OCI-LY7 (cell line): ENCODE measurements around the gene TARS3. TPM values are rescaled to one million over a fixed set of nuclear protein-coding genes. Genes with fewer than 3 reads are reported as not detected.

Source experiments
- BruUV-seq: library from RNA; stranded (reverse); fragments of 400-500 nt; replicated peaks from 2 replicates; lab custom pipeline; 2021; lab: Mats Ljungman, UMichigan
- CTCF ChIA-PET: fragments of 300-600 bp; sonication (Branson Sonifier 250); formaldehyde crosslinking; loops from one replicate; lab custom pipeline; 2022; ENCODE audit warnings: antibody characterized with exemption; ENCODE audit not compliant: unreplicated experiment; lab: Charles Lee
- POLR2A ChIA-PET: fragments of 300-600 bp; sonication (Branson Sonifier 250); formaldehyde crosslinking; loops from one replicate; lab custom pipeline; 2022; ENCODE audit warnings: antibody characterized with exemption; lab: Charles Lee
- DNase-seq: peaks from one replicate; pipeline ENCODE4 v3.0.0-alpha.2; 2015; ENCODE audit warnings: low spot score
- H2AFZ ChIP-seq: fragments of 200-600 bp; sonication (generic), shearing (Covaris generic); 2 replicates; pipeline ENCODE4 v1.6.1; 2014; ENCODE audit warnings: mild to moderate bottlenecking, antibody characterized with exemption, low read length, moderate library complexity
- H3K27ac ChIP-seq: fragments of 200-600 bp; sonication (generic); 2 replicates; pipeline ENCODE4 v1.5.1; 2014; ENCODE audit warnings: mixed run types, low read depth, mild to moderate bottlenecking, moderate library complexity, low read length, inconsistent platforms; ENCODE audit not compliant: poor library complexity, severe bottlenecking
- H3K36me3 ChIP-seq: fragments of 200-600 bp; sonication (generic); 2 replicates; pipeline ENCODE4 v1.6.1; 2014; ENCODE audit warnings: mild to moderate bottlenecking, antibody characterized with exemption, low read length, moderate library complexity, mixed read lengths; ENCODE audit not compliant: insufficient read depth
- H3K4me1 ChIP-seq: fragments of 200-600 bp; sonication (generic); 2 replicates; pipeline ENCODE4 v1.5.1; 2014; ENCODE audit warnings: mild to moderate bottlenecking, low read length; ENCODE audit not compliant: insufficient read depth, poor library complexity, severe bottlenecking
- H3K4me2 ChIP-seq: fragments of 200-600 bp; sonication (generic); 2 replicates; pipeline ENCODE4 v1.6.1; 2014; ENCODE audit warnings: mild to moderate bottlenecking, low read length
- H3K4me3 ChIP-seq: fragments of 200-600 bp; sonication (generic); 2 replicates; pipeline ENCODE4 v1.5.1; 2014; ENCODE audit warnings: mild to moderate bottlenecking, low read depth, low read length; ENCODE audit not compliant: poor library complexity, severe bottlenecking
- H3K79me2 ChIP-seq: fragments of 200-600 bp; sonication (generic); 2 replicates; pipeline ENCODE4 v1.6.1; 2016; ENCODE audit warnings: low read depth, mild to moderate bottlenecking, low read length, moderate library complexity, mixed read lengths; ENCODE audit not compliant: insufficient read depth
- H3K9me2 ChIP-seq: fragments of 200-600 bp; sonication (generic); 2 replicates; pipeline ENCODE4 v1.6.1; 2016; ENCODE audit warnings: mild to moderate bottlenecking, low read length, mixed read lengths; ENCODE audit not compliant: insufficient read depth
- H3K9me3 ChIP-seq: fragments of 200-600 bp; sonication (generic); 2 replicates; pipeline ENCODE4 v1.6.1; 2014; ENCODE audit warnings: mild to moderate bottlenecking, mixed run types, low read length, mixed read lengths
- H4K20me1 ChIP-seq: fragments of 200-600 bp; sonication (generic); 2 replicates; pipeline ENCODE4 v1.6.1; 2014; ENCODE audit warnings: mild to moderate bottlenecking, antibody characterized with exemption, low read length, moderate library complexity, mixed read lengths; ENCODE audit not compliant: insufficient read depth
- EZH2phosphoT487 ChIP-seq: fragments of 200-600 bp; sonication (generic); IDR thresholded peaks from 2 replicates; pipeline ENCODE4 v1.6.1; 2018; ENCODE audit warnings: low read depth, borderline replicate concordance, mild to moderate bottlenecking, mixed run types, antibody characterized with exemption, low read length, moderate library complexity, mixed read lengths
- intact Hi-C: fragments of 100-400 bp; cut with micrococcal nuclease; formaldehyde crosslinking; loops from one replicate; pipeline ENCODE4 v1.10.0; 2022; ENCODE audit not compliant: unreplicated experiment
- total RNA-seq, 2 experiments: library from RNA; depleted of rRNA in 1 of 2; stranded (reverse); fragments of >200 nt in 1 of 2; shearing (Covaris generic) in 1 of 2; gene quantifications; 2 replicates each; pipeline ENCODE4 v1.2.3, GENCODE V29; 2014 to 2022
- TF ChIP-seq, protein P1 (sequence below): fragments of 200-600 bp; sonication (generic); conservative IDR thresholded peaks from 2 replicates; pipeline ENCODE4 v1.5.1; 2014; ENCODE audit warnings: mild to moderate bottlenecking, antibody characterized with exemption, low read length, moderate library complexity, mixed read lengths

Gene TARS3
- total RNA-seq, 2 experiments from 2014 or later: 7.1 to 11.0 TPM

DNA sequence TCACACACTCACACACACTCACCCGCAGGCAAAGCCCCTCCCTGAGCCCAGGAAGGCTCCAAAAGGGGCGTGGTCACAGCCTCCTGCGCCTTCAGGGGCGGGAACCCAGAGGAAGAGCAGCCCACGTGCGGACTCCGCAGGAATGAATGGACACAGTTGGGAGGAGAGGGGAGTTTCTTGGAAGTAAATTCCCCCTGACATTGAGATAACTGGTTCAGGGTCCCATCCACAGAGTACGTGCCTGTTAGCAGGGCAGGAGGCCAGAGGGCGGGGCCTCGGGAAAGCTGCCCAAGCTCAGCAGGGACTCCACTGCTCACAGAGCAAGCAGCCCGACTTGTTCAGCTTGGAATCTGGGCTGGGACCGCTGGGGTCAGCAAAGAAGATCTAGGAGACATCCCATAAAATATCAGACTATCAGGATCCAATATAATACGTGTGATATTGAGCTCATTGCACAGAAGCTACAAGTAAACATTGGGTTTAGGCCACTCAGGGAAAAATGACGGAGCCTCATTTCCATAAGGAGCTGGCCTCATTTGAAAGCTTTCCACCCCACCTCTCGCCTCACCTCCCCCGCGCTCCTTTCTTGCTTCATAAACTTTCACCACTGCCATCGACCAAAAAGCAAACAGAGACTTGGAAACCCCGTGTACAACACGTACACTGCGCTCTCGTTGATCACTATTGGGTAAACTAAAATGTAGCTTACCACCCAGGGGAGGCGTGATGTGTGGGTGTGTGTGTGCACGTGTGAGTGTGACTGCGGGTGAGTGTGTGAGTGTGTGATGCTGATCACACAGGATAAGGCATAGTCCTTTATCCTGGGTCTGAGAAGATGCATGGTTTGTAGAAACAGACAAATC is 108.1 kb downstream of the TARS3 start:
- TF ChIP-seq, protein P1, sequence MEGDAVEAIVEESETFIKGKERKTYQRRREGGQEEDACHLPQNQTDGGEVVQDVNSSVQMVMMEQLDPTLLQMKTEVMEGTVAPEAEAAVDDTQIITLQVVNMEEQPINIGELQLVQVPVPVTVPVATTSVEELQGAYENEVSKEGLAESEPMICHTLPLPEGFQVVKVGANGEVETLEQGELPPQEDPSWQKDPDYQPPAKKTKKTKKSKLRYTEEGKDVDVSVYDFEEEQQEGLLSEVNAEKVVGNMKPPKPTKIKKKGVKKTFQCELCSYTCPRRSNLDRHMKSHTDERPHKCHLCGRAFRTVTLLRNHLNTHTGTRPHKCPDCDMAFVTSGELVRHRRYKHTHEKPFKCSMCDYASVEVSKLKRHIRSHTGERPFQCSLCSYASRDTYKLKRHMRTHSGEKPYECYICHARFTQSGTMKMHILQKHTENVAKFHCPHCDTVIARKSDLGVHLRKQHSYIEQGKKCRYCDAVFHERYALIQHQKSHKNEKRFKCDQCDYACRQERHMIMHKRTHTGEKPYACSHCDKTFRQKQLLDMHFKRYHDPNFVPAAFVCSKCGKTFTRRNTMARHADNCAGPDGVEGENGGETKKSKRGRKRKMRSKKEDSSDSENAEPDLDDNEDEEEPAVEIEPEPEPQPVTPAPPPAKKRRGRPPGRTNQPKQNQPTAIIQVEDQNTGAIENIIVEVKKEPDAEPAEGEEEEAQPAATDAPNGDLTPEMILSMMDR: no peak
- TF ChIP-seq EZH2phosphoT487: no peak
- BruUV-seq: no TSS peak
- intact Hi-C loops: no loop called here
- no peaks in the 10 kb centered on the region for H3K79me2 ChIP-seq
- no peak overlapping the region for H2AFZ ChIP-seq
- no peaks in the 10 kb centered on the region for H3K9me2 ChIP-seq
- H3K36me3 ChIP-seq: no peaks in the 10 kb centered on the region
- POLR2A ChIA-PET: no interaction called here
- H3K27ac ChIP-seq: no peak overlapping the region
- H3K4me3 ChIP-seq: no peak overlapping the region
- H3K4me2 ChIP-seq: no peak overlapping the region
- no peaks in the 10 kb centered on the region for H4K20me1 ChIP-seq
- no peak for DNase-seq
- no peaks in the 10 kb centered on the region for H3K9me3 ChIP-seq
- H3K4me1 ChIP-seq: no peaks in the 10 kb centered on the region
- CTCF ChIA-PET: no interaction called here

DNA sequence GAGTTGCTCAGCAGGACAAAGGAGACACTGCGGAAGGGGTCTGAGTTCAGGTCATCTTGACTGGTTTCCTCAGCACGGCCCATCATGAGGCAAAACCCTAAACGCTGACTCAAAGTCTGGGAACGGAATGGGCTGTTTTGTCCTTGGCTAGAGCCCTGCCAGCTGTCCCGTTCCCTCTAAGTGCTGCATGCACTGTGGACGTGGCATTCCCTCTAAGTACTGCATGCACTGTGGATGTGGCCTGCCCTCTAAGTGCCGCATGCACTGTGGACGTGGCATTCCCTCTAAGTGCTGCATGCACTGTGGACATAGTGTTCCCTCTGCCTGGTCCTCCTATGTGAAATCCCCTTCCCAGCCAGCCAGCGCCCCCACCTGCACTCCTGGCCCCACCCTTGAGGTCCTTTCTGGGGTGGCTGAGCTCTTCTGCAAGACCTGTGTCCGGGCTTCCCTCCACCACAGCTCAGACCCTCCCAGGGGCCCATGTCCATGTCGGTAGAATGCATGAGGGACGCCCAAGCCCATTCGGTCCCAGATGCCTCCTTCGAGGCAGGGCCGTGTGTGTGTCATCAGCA is 108.8 kb downstream of the TARS3 start:
- no TSS peak for BruUV-seq
- H3K4me3 ChIP-seq: no peak overlapping the region
- no peak overlapping the region for H2AFZ ChIP-seq
- no peaks in the 10 kb centered on the region for H3K79me2 ChIP-seq
- POLR2A ChIA-PET: no interaction called here
- no peak overlapping the region for H3K4me2 ChIP-seq
- CTCF ChIA-PET: no interaction called here
- H3K36me3 ChIP-seq: no peaks in the 10 kb centered on the region
- H3K9me3 ChIP-seq: no peaks in the 10 kb centered on the region
- no peaks in the 10 kb centered on the region for H4K20me1 ChIP-seq
- H3K4me1 ChIP-seq: no peaks in the 10 kb centered on the region
- no peak for DNase-seq
- intact Hi-C loops: no loop called here
- no peak for TF ChIP-seq EZH2phosphoT487
- TF ChIP-seq, protein P1: no peak
- no peaks in the 10 kb centered on the region for H3K9me2 ChIP-seq
- H3K27ac ChIP-seq: no peak overlapping the region

- TF ChIP-seq, protein P1: no peak
- TF ChIP-seq EZH2phosphoT487: no peak
- H3K4me3 ChIP-seq: no peak overlapping the region
- no peaks in the 10 kb centered on the region for H3K4me1 ChIP-seq
- no TSS peak for BruUV-seq
- ChIA-PET POLR2A (no interaction called here), CTCF (no interaction called here)
- no peaks in the 10 kb centered on the region for H4K20me1 ChIP-seq
- no peaks in the 10 kb centered on the region for H3K9me3 ChIP-seq
- intact Hi-C loops: no loop called here
- H3K27ac ChIP-seq: no peak overlapping the region
- no peaks in the 10 kb centered on the region for H3K36me3 ChIP-seq
- no peak for DNase-seq
- H2AFZ ChIP-seq: no peak overlapping the region
- H3K9me2 ChIP-seq: no peaks in the 10 kb centered on the region
- no peak overlapping the region for H3K4me2 ChIP-seq
- H3K79me2 ChIP-seq: no peaks in the 10 kb centered on the region
Measured at GRCh38 chr15:101614761-101615160, 109.5 kb downstream of the TARS3 start.
